Thoracic aorta (tissue), 2 donors: ENCODE measurements around the gene MAMSTR. TPM values are rescaled to one million over a fixed set of nuclear protein-coding genes. Genes with fewer than 3 reads are reported as not detected.

ENCODE experiments used
- ATAC-seq: fragments of 150-250 bp; one replicate; pipeline ENCODE4 v1.8.0; 2017; ENCODE audit warnings: low read depth; ENCODE audit not compliant: insufficient number of reproducible peaks, low FRiP score
- DNase-seq: peaks from one replicate; pipeline ENCODE4 v3.0.0-alpha.2; 2020; ENCODE audit warnings: low spot score
- H3K27ac ChIP-seq, 2 donors: fragments of 200-600 bp; sonication (generic); 1 replicate in 1 of 2; 2 replicates in 1 of 2; pipeline ENCODE4 v1.5.1; 2016; ENCODE audit warnings: mild to moderate bottlenecking in 2 of 2, moderate library complexity in 2 of 2
- H3K27me3 ChIP-seq: fragments of 200-600 bp; sonication (generic); replicated peaks from 2 replicates; pipeline ENCODE4 v1.6.0; 2016; ENCODE audit warnings: mild to moderate bottlenecking; ENCODE audit not compliant: insufficient read depth
- H3K36me3 ChIP-seq: fragments of 200-600 bp; sonication (generic); one replicate; pipeline ENCODE4 v1.5.1; 2016
- H3K4me1 ChIP-seq, 2 donors: fragments of 200-600 bp; sonication (generic); 1 replicate in 1 of 2; 2 replicates in 1 of 2; pipeline versions ENCODE4 v1.5.1 to v1.6.0; 2016; ENCODE audit warnings: low read depth in 2 of 2, mild to moderate bottlenecking in 1 of 2; ENCODE audit not compliant: control insufficient read depth in 1 of 2
- H3K4me3 ChIP-seq: fragments of 200-600 bp; sonication (generic); 2 replicates; pipeline ENCODE4 v1.5.1; 2016; ENCODE audit warnings: mild to moderate bottlenecking
- H3K9me3 ChIP-seq: fragments of 200-600 bp; sonication (generic); 2 replicates; pipeline ENCODE4 v1.5.1; 2016
- total RNA-seq, 2 donors: library from RNA; depleted of rRNA; stranded (reverse); fragments of >200 nt; gene quantifications; one replicate each; pipeline versions ENCODE4 v1.1.0 to v1.2.3, GENCODE V29; 2016
- TF ChIP-seq, protein P1 (sequence below): fragments of 200-600 bp; sonication (generic); IDR thresholded peaks from one replicate; pipeline ENCODE4 v1.5.1; 2019; ENCODE audit warnings: antibody characterized with exemption

Gene MAMSTR
- total RNA-seq, 2 donors from 2014 or later, result not detected

DNA sequence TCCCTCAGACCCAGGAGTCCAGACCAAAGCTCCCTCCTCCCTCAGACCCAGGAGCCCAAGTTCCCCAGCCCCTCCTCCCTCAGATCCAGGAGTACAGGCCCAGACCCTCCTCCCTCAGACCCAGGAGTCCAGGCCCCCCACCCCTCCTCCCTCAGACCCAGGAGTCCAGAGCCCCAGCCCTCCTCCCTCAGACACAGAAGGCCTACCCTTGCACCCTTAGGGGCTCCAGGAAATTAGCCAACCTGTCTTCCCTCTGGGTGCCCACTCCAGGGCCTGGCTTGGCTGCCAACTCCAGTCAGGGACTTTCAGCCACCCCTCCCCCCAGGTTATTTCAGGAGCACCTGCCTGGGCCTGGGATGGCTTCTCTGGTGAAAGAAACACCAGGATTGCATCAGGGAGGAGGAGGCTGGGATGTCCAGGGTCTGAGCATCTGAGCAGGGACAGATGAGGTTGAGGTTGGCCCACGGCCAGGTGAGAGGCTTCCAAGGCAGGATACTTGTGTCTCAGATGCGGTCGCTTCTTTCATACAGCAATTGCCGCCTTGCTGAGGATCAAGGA, 35.6 kb upstream of the MAMSTR start, which contains the start of gene FGF21:
FGF21 (plus strand) TSS at position 441 of the 558 bp plus-strand sequence. CDS start 713 bp downstream, outside the sequence.
- DNase-seq, result no peak
- no peaks in the 10 kb centered on the region for H3K36me3 ChIP-seq
- peaks cover 7 to 11% of the 10 kb centered on the region in 2 donors for H3K4me1 ChIP-seq
- no peaks in the 10 kb centered on the region for H3K27me3 ChIP-seq
- H3K9me3 ChIP-seq, result no peaks in the 10 kb centered on the region
- ATAC-seq, result no peak
- TF ChIP-seq, protein P1, sequence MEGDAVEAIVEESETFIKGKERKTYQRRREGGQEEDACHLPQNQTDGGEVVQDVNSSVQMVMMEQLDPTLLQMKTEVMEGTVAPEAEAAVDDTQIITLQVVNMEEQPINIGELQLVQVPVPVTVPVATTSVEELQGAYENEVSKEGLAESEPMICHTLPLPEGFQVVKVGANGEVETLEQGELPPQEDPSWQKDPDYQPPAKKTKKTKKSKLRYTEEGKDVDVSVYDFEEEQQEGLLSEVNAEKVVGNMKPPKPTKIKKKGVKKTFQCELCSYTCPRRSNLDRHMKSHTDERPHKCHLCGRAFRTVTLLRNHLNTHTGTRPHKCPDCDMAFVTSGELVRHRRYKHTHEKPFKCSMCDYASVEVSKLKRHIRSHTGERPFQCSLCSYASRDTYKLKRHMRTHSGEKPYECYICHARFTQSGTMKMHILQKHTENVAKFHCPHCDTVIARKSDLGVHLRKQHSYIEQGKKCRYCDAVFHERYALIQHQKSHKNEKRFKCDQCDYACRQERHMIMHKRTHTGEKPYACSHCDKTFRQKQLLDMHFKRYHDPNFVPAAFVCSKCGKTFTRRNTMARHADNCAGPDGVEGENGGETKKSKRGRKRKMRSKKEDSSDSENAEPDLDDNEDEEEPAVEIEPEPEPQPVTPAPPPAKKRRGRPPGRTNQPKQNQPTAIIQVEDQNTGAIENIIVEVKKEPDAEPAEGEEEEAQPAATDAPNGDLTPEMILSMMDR, result no peak
- H3K27ac ChIP-seq, result no peak within 1 kb of the TSS
- no peak within 1 kb of the TSS for H3K4me3 ChIP-seq

DNA sequence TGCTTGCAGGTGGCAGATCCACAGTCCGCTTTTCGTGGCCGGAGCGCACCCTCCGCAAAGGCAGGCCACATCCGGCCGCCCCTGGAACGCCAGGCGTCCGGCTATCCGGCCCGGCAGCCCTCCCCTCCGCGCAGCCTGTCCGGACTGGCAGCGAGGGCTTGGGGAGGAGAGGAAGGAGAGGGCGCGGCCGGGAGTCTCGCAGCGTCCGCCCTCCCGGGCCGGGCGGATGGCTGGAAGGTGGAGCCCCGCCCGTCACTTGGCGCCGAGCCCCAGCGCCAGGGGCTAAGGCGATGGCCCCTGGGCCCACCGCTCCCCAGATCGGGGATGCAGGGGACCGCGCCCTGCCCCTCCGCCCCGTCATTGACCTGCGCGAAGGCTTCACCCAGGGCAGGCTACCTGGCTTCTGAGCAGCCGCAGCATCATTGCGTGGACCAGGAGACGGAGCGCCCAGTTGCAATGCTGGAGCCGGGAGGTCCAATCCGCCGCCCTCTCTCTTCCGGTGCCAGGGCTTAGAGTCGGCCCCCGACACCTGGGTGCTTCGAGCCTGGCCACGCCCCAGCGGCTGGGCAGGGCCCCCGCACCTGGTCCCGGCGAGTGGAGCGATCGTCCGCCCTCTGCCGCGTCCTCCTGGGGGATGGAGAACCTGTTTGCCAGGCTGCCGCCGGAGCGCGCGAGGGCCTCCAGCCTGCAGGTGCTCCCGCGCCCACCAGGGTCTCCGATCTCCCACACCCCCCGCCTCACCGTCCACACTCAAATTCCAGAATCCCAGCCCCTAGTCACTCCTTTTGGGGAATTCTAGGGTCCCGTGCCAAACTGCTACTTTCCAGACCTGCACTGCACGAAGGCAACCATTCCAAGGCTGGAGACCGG, 33.2 kb upstream of the MAMSTR start, which contains the start of gene FUT1:
FUT1 (minus strand) TSS at position 146 of the 870 bp plus-strand sequence. CDS start 1,360 bp downstream, outside the sequence.
- TF ChIP-seq, protein P1, result no peak
- Histone ChIP-seq H3K4me1 (peaks cover 7 to 11% of the 10 kb centered on the region in 2 donors), H3K36me3 (no peaks in the 10 kb centered on the region), H3K4me3 (peak within 1 kb of the TSS; percentile 54), H3K27me3 (no peaks in the 10 kb centered on the region), H3K9me3 (no peaks in the 10 kb centered on the region), H3K27ac (no peak within 1 kb of the TSS)
- DNase-seq, result no peak
- ATAC-seq, result no peak

DNA sequence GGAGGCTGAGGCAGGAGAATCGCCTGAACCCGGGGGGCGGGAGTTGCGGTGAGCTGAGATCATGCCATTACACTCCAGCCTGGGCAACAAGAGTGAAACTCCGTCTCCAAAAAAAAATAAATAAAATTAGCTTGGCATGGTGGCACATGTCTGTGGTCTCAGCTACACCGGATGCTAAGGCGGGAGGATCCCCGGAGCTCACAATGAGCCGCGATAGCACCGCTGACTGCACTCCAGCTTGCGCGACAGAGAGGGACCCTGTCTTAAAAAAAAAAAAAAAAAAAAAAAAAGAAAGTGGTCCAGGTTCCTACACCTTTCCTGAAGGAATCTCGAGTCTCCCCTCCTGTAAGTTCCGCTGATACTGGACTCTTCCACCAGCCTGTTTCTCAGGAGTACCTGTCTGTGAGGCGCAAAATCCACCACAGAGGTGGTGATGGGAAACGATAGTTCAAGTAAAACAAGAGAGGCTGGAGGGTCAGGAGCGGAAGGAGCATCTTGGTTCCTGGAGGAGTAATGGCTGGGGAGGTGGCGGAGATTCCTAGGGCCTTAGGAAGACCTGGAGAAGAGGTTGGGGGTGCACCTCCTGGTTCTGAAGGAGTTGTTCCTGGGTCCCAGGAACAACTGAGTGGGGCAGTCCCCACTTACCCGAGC, 32.4 kb upstream of the MAMSTR start:
- Histone ChIP-seq H3K27me3 (no peaks in the 10 kb centered on the region), H3K27ac (no peak overlapping the region), H3K36me3 (no peaks in the 10 kb centered on the region), H3K4me3 (peak overlapping the region; percentile 54), H3K9me3 (no peaks in the 10 kb centered on the region), H3K4me1 (peaks cover 7 to 12% of the 10 kb centered on the region in 2 donors)
- DNase-seq (no peak), ATAC-seq (no peak)
- TF ChIP-seq, protein P1, result no peak

DNA sequence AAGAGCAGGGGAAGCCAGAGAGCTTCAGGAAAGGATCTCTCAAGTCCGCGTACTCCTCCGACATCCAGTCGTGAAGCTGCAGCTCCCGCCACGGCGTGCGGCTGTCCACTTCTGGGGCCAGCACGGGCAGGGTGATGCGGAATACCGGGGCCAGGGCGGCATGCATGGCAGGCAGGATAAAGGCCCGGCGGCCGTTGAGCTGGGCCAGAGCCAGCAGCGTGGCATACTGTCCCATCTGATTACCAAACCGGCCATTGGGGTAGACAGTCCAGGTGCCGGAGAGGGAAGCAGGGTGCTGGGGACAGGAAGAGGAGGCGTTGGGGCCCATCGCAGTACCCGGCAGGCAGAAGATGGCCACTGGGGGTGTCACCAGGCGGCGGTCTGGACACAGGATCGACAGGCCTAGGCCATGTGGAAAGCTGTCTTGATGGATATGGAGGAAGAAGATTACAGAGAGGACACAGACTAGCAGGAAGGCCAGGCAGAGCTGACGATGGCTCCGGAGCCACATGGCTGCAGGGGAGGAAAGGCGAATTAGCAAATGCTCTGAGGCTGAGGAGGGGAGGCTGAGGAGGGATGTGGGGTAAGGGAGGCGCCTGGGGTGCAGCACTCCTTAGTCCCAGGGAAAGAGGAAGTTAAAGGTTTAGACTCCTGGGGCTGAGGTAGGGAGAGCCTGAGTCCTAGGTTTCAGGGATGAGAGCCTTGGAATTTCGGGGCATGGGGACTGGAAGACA, 31.4 kb upstream of the MAMSTR start:
- Histone ChIP-seq H3K36me3 (no peaks in the 10 kb centered on the region), H3K27me3 (no peaks in the 10 kb centered on the region), H3K27ac (no peak overlapping the region), H3K4me1 (peaks cover 7 to 18% of the 10 kb centered on the region in 2 donors), H3K4me3 (no peak overlapping the region), H3K9me3 (no peaks in the 10 kb centered on the region)
- ATAC-seq, result no peak
- DNase-seq, result no peak
- TF ChIP-seq, protein P1, result no peak
